Smooth muscle cell of the umbilical artery (primary cell): ENCODE results near the gene TELO2. TPM values are rescaled to one million over a fixed set of nuclear protein-coding genes. Genes with fewer than 3 reads are reported as not detected.

Source experiments
- total RNA-seq: library from RNA; depleted of rRNA; stranded (reverse); fragments of >200 nt; gene quantifications from 2 replicates; pipeline ENCODE4 v1.2.3, GENCODE V29; 2014

TELO2 gene
- total RNA-seq: 12.8 and 15.4 TPM in 2 replicates

GRCh38 chr16:1492923-1493745 is at the start of gene TELO2:
Gene TELO2, plus strand, starts transcription at chr16:1493360. Its CDS starts 922 bp downstream, at chr16:1494282.

GRCh38 chr16:1443980-1444729 is 49.0 kb upstream of the TELO2 start, which contains the start of gene CCDC154:
Gene CCDC154, minus strand, starts transcription at chr16:1444556. Its CDS starts 234 bp downstream, at chr16:1444322.

GRCh38 chr16:1474796-1475551 is 18.2 kb upstream of the TELO2 start, which contains the start of gene CLCN7:
Gene CLCN7, minus strand, starts transcription at chr16:1475028. Its CDS starts 54 bp downstream, at chr16:1474974.

GRCh38 chr16:1488619-1489018 is 4.5 kb upstream of the TELO2 start, which contains the start of gene PTX4:
Gene PTX4, minus strand, starts transcription at chr16:1488944. Its CDS starts 35 bp downstream, at chr16:1488909.

GRCh38 chr16:1533443-1533951 is 40.3 kb downstream of the TELO2 start, which contains the start of gene TMEM204:
Gene TMEM204, plus strand, starts transcription at chr16:1533666. Its CDS starts 610 bp downstream, at chr16:1534276.

Other genes starting within 250 kb of the TELO2 start
- gene TPSD1, start 237.3 kb upstream of the TELO2 start, total RNA-seq: not detected in 2 replicates
- gene UBE2I, start 183.7 kb upstream of the TELO2 start, total RNA-seq: 50.5 and 64.1 TPM in 2 replicates
- 0.65 and 0.89 TPM in 2 replicates for gene BAIAP3, start 159.7 kb upstream of the TELO2 start, total RNA-seq
- gene TSR3, start 141.5 kb upstream of the TELO2 start, total RNA-seq: 47.3 and 61.8 TPM in 2 replicates
- 42.8 and 59.7 TPM in 2 replicates for gene GNPTG, start 141.4 kb upstream of the TELO2 start, total RNA-seq
- gene UNKL, start 78.7 kb upstream of the TELO2 start, total RNA-seq: 14.3 and 17.2 TPM in 2 replicates
- gene UQCC4, start 72.6 kb upstream of the TELO2 start, total RNA-seq: 9.0 and 9.8 TPM in 2 replicates
- not detected in 2 replicates for gene PERCC1, start 62.3 kb upstream of the TELO2 start, total RNA-seq
- 0.30 and 0.32 TPM in 2 replicates for gene CCDC154, start 48.8 kb upstream of the TELO2 start, total RNA-seq
- 73.9 and 75.6 TPM in 2 replicates for gene CLCN7, start 18.3 kb upstream of the TELO2 start, total RNA-seq
- not detected in 2 replicates for gene PTX4, start 4.4 kb upstream of the TELO2 start, total RNA-seq
- gene TMEM204, start 40.3 kb downstream of the TELO2 start, total RNA-seq: 1.4 and 4.8 TPM in 2 replicates
- gene IFT140, start 118.7 kb downstream of the TELO2 start, total RNA-seq: 32.5 and 41.0 TPM in 2 replicates
- 5.0 and 11.4 TPM in 2 replicates for gene CRAMP1, start 119.0 kb downstream of the TELO2 start, total RNA-seq
- gene JPT2, start 184.9 kb downstream of the TELO2 start, total RNA-seq: 25.5 and 69.2 TPM in 2 replicates
- gene MAPK8IP3, start 212.8 kb downstream of the TELO2 start, total RNA-seq: 29.7 and 69.6 TPM in 2 replicates